SKM-1 treated with dmso at 0.1 percent for 144 hours (cell line): ENCODE results near the gene ROR2.
"Not testable (repeated sequence)": the region's sequence is repeated elsewhere in the genome, so short reads cannot be mapped to it uniquely, and the experiment has no call there.

ENCODE experiments used
- DNase-seq: peaks from one replicate; lab custom pipeline; 2025; ENCODE audit not compliant: unreplicated experiment; lab: John Stamatoyannopoulos, UW

Gene ROR2

DNA sequence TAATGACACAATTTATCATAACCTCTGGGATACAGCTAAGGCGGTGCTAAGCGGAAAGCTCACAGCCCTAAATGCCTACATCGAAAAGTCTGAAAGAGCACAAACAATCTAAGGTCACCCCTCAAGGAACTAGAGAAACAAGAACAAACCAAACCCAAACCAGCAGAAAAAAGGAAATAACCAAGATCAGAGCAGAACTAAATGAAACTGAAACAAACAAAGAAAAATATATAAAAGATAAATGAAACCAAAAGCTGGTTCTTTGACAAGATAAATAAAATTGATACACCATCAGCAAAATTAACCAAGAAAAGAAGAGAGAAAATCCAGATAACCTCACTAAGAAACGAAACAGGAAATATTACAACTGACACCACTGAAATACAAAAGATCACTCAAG is 409.5 kb downstream of the ROR2 start:
- DNase-seq = not testable (repeated sequence)

- no peak for DNase-seq
Measured at GRCh38 chr9:91536211-91536691, 413.8 kb downstream of the ROR2 start.

DNA sequence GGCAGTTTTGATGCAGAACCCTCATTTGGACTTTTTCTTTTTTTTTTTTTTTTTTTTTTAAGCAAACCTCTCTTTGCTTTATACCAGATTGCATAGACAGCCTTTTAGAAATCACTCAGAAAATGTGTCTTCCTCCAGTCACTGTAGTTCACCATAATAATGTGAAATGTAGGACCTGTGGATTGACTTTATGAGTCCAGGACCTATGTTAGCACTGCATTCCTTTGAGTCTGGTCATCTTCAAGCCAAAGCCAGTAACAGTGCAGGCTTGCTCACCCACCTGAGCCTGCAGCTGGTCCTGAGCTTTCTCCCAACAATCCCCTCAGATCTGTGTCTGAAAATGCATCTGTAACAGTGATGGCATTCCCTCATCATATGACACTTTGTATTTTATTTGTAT is 415.7 kb downstream of the ROR2 start:
- DNase-seq = no peak

- DNase-seq = no peak
Measured at GRCh38 chr9:91533382-91533781, 416.6 kb downstream of the ROR2 start.

DNA sequence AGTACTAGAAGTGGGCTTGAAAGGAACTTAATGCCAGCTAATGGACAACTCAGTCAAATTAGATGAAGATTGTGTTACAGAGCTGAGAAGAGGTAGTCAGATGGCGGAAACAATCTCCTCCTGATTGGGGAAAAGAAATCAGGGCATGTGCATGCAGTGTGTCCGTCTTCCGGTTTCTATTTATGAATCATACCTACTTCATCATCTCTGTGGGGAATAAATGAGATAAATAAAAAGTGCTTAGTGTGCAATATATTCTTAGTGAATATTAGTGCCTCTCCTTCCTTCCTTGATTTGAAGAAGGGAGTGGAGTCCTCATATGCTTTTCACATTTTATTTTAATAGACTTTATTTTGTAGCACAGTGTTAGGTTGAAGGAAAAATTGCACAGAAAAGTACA is 417.7 kb downstream of the ROR2 start:
- DNase-seq = no peak

GRCh38 chr9:91530829-91531228 is 419.2 kb downstream of the ROR2 start:
- DNase-seq = no peak

DNA sequence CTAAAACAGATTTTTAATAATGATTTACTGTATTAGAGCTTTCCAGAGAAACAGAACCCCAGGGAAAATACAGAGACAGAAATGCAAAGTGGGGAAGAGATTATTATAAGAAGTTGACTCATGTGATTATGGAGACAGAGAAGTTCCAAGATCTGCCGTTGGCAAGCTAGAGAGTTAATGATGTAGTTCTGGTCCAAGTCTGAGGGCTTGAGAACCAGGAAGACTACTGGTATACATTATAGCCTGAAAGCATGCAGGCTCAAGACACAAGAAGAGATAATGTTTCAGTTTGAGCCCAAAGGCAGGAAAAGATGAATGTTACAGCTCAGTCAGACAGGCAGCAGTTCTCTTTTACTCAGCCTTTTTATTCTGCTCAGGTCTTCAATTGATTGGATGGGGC is 427.5 kb downstream of the ROR2 start:
- DNase-seq = no peak

GRCh38 chr9:91519520-91520277 is 430.3 kb downstream of the ROR2 start:
- no peak for DNase-seq

DNA sequence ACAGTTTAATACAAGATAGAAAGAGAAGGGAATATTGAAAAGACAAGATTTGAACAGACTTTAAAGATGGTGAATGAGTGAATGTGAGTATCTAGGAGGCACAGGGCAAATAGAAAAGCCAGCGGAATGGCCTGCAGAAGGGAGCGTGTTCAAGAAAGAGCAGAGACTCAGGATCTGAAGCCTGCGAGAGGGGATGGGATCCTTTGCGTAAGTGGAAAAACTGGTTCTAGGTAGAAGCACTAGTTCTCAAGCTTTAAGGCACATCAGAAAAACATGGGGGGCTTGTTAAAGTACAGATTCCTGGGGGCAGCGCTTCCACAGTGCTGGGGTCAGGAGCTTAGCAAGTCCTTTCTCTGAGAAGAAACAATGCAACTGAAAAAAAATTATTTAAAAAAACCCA is 431.6 kb downstream of the ROR2 start:
- no peak for DNase-seq

- DNase-seq = no peak
Measured at GRCh38 chr9:91517801-91518200, 432.2 kb downstream of the ROR2 start.

GRCh38 chr9:91517332-91517731 is 432.7 kb downstream of the ROR2 start:
- DNase-seq = not testable (repeated sequence)

GRCh38 chr9:91516777-91517176 is 433.3 kb downstream of the ROR2 start:
- no peak for DNase-seq

DNA sequence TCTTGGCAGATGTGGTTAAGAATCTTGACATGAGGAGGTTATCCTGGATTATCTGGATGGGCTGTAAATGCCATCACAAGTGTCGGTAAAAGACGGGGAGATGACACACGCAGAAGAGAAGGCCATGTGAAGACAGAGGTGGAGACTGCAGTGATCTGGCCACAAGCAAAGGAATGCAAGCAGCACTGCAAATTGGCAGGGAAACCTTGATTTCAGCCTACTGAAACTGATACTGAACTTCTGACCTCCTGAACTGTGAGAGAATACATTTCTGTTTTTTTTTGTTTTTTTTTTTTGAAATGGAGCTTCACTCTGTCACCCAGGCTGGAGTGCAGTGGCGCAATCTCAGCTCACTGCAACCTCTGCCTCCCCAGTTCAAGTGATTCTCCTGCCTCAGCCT is 433.9 kb downstream of the ROR2 start:
- no peak for DNase-seq

- DNase-seq = no peak
Measured at GRCh38 chr9:91515074-91515687, 434.8 kb downstream of the ROR2 start.
